HG03097 (cell line): ENCODE data around the gene NOX5.
"Not testable (repeated sequence)": the region's sequence is repeated elsewhere in the genome, so short reads cannot be mapped to it uniquely, and the experiment has no call there.

ENCODE experiments used
- ATAC-seq: cut with Tn5 transposase; IDR thresholded peaks from one replicate; pipeline ENCODE4 v1.9.1; 2021; ENCODE audit not compliant: unreplicated experiment, low FRiP score

Gene NOX5, protein sequence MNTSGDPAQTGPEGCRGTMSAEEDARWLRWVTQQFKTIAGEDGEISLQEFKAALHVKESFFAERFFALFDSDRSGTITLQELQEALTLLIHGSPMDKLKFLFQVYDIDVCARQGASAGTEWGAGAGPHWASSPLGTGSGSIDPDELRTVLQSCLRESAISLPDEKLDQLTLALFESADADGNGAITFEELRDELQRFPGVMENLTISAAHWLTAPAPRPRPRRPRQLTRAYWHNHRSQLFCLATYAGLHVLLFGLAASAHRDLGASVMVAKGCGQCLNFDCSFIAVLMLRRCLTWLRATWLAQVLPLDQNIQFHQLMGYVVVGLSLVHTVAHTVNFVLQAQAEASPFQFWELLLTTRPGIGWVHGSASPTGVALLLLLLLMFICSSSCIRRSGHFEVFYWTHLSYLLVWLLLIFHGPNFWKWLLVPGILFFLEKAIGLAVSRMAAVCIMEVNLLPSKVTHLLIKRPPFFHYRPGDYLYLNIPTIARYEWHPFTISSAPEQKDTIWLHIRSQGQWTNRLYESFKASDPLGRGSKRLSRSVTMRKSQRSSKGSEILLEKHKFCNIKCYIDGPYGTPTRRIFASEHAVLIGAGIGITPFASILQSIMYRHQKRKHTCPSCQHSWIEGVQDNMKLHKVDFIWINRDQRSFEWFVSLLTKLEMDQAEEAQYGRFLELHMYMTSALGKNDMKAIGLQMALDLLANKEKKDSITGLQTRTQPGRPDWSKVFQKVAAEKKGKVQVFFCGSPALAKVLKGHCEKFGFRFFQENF

DNA sequence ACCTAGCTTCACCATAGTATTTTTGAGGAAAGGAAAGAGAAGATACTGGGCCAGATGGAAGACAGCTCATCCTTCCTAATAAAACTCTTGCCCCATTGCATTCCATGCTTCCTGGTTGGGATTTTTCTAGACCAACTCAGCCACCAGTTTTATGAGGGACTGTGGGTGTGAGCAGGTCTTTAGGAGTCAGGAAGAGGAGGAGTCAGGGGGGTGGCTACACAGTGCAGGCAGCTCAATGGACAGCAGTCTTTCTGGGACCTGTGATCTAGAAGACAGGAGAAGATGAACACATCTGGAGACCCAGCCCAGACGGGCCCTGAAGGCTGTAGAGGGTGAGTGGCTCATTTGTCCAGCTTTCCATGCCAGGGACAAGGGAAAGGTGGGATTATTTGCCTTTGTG is at the start of gene NOX5:
Gene NOX5, plus strand, starts transcription at position 242 of the 400 bp plus-strand sequence. Its CDS starts 41 bp downstream, at position 283.
- ATAC-seq: no peak

DNA sequence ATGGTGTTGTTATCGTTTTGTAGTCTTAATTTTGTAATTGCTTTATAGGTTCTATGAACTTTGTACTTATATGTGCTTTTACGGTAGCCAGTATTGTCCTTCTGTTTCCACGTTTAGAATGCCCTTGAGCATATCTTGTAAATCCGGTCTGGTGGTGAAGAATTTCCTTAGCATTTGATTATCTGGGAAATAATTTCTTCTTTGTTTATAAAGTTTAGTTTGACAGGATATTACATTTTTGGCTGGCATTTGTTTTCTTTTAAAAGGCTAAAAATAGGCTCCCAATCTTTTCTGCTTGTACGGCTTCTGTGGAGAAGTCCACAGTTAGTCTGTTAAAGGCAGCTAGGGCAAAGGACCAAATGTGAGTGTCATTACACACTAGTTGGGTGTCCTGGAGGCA is 47.5 kb upstream of the NOX5 start:
- ATAC-seq: no peak

DNA sequence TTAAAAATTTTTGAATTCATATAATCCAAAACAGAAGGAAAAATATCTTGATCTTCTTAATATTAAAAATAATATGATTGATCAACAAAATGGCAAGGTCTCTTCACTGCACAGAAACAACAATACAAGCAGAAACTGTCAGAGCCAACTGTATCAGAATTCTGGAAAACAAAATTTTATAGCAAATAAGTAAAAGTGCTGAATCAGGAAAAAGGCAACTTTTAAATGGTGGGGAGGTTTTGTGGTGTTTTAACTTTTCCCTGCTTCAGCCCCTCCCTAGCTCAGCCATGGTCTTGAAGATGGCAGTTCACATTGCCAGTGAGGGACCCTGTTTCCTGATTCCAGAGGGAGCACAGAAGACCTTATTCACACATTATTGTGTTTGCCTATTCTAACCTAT is 46.5 kb upstream of the NOX5 start:
- no peak for ATAC-seq

DNA sequence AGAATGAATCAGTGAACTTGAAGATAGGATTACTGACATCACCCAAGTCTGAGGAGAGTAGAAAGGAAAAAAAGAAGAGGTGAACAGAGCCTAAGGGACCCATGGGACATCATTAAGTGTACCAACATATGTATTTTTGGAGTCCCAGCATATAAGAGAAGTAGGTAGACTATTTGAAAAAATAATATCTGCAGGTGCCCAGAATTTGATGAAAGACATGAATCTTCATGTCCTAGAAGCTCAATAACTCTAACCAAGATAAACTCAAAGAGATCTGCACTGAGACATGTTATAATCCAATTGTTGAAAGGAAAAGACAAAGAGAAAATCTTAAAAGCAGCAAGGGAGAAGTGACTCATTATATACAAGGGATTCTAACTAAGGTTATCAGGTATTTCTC is 45.2 kb upstream of the NOX5 start:
- no peak for ATAC-seq

DNA sequence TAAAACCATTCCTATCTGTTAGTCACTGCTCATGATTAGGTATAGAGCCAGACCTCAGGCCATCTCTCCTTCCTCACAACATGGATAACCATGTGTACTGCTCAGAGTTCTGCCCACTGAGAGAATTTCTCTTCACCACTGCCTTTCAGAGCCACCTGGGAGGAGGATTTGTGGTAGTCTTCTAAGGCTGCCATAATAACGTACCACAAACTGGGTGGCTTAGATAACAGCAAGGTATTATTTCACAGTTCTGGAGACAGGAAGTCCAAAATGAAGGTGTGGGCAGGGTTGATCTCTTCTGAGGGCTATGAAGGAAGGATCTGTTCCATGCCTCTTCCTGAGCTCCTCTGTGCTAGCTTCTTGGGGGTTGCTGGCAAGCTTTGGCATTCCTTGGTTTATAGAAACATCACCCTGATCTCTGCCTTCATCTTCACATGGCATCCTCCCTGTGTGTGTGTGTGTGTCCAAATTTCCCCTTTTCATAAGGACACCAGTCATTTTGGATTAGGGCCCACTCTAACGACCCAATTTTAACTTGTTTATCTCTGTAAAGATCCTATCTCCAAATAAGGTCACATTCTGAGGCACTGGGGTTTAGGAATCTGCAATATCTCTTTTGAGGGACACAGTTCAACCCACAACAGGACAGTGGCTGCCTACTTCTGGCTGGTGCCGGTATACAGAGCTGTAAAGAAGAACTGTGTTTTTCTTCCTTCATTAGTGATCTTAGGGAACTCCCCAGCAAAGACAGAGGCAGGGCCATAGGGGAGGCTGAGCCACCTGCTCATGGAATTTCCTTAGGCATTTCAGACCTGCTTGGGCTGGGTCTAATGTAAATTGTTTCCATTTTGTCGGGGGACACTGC is 42.1 kb upstream of the NOX5 start:
- ATAC-seq: no peak

DNA sequence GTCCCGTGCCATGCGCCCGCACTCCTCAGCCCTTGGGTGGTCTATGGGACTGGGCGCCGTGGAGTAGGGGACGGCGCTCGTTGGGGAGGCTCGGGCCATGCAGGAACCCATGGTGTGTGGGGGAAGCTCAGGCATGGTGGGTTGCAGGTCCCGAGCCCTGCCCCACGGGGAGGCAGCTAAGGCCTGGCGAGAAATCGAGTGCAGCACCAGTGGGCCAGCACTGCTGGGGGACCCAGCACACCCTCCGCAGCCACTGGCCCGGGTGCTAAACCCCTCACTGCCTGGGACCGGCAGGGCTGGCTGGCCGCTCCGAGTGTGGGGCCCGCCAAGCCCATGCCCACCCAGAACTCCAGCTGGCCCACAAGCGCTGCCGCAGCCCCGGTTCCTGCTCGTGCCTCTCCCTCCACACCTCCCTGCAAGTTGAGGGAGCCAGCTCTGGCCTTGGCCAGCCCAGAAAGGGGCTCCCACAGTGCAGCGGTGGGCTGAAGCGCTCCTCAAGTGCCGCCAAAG is 38.8 kb upstream of the NOX5 start:
- ATAC-seq: not testable (repeated sequence)

DNA sequence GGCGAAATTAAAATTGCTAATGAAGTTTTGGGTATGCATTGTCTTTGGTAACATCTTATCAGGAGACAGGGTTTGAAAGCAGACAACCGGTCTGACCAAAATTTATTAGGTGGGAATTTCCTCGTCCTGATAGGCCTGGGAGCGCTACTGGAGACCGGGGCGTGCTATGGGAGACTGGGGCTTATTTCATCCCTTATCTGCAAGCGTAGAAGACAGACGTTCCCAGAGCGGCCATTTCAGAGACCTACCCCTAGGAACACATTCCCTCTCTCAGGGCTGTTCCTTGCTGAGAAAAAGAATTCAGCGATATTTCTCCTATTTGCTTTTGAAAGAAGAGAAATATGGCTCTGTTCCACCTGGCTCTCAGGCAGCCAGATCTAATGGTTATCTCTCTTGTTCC is 37.1 kb upstream of the NOX5 start:
- not testable (repeated sequence) for ATAC-seq

DNA sequence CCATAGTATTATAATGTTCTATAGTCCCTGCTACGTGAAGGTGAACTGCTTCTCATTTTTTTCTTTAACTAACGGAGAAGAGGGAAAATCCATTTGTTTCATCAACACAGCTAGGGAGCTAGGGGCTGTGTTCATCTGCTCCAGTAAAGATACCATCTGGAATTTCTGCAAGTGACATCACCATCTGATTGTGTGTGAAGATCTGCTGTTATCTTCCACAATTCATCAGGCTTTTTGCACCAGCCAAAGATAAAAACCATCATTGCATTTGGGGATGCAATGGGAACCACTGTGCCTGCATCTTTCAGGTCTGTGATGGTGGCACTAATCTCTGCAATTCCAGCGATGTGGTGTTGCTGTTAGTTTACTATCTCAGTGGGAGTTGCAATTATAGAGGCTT is 35.5 kb upstream of the NOX5 start:
- no peak for ATAC-seq

DNA sequence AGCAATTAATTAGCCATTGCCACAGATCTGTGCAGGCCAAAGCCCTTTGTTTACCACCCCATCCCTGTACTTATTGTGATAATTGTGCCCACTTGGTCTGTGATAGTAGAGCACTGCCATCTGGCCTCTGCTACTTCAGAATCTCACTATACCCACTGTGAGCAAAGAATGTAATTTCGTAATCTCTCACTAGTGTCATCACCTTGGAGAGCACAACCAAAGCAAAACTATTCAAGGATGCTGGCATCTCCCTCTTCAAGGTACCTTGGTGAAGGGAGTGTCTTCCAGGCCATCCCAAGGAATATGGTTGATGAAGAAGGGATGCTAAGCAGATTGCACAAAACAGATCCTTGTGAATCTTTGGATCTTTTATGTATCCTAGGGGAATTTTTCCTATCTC is 34.7 kb upstream of the NOX5 start:
- ATAC-seq: no peak

DNA sequence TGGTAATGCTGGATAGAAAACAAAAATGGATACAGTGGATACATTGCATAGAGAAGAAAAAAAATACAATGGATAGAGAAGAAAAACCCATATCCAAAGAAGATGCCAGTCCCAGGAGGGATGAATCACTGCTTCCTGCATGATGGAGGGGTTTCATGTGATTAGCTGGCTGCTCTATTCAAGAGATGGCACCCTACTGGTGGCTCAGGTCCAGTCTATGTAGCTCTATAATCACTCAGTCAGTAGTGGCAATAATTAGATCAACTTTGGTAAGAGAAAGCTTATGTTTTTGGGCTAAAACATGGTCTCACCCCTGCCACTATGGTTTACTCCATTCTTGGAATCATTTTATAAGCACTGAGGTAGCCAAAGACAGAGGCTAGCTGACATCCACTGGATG is 33.7 kb upstream of the NOX5 start:
- ATAC-seq: no peak

DNA sequence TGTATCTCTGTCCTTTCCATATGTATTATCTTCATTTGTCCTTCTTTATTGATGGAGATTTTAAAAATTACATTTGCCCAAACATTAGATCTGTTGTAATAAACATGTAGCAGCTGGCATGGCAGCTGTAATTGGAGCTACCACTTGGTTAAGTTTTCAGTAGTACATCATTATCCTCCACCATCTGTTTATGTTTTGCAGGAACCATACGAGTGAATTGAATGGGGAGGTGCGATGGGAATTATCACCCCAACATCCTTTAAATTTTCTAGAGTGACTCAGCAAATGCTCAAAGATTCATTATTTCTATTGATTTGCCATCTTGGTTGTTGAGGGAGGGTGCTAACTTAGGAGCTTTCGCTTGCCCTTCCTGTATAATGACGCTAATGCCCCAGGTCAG is 32.6 kb upstream of the NOX5 start:
- ATAC-seq: no peak

DNA sequence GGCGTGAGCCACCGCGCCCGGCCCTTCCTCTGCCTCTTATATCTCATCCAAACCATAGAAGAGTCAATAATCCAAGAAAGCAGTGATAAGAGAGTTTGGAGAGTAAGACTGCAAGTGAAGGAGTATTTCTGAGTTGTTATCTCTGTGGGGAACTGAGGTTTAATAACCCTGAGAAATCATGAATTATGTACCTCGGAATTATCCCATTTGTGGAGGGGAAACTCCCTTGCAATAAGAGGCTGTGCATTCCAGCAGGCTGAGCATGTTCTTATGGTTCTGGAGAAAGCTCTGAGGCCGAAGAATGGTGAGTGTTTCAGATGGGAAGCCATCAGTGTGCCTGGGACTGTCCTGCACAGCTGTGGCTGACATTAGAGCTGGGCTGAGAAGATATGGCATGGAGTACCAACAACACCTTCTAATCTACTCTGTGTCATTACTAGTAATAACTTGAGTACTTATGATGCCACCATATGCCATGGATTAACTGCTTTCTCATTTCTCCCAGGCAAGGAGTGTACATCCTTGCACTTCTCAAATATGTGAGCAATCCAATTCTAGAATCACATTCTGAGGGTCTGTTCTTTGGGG is 31.4 kb upstream of the NOX5 start:
- no peak for ATAC-seq

DNA sequence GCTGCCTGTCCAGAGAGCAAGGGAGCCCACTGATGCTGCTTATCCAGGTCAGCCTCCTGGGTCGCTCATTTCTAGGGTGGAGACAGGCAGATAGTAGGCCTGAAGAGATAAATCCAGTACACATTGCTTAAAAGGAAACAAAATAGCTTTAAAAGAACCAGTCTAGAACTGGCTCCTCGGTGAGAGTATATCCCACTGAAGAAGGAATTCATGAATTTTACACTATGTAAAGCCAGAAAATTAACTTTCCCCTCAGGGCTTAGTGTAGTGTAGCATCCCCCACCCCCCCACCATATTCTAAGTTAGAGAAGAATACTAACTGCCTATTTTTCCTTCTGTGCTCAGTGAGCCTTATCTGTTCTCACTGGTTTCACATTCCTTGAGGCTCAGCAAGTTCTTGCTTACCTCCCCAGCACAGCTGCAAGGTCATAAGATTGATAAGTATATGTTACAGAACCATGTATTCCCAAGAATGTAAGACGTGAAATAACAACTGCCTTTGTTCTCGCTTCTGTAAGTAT is 30.5 kb upstream of the NOX5 start:
- ATAC-seq: no peak

DNA sequence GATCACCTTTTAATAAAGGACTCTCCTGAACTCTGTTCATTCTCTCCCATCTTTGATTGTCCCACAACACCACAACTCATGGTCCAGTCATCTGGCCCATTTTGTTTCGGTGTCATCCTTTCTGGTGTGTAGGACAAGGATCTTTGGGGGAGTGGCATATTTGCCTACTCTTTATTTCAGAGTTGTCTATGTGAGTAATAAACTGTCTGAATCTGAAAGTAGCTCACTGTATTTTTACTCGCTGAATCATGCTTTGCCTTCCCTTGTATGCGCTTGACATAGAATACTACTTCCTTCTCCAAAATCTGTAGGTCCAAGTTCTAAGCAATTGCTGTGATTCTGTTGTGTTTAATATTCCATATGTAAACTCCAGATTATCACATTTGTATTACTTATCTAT is 29.9 kb upstream of the NOX5 start:
- no peak for ATAC-seq

DNA sequence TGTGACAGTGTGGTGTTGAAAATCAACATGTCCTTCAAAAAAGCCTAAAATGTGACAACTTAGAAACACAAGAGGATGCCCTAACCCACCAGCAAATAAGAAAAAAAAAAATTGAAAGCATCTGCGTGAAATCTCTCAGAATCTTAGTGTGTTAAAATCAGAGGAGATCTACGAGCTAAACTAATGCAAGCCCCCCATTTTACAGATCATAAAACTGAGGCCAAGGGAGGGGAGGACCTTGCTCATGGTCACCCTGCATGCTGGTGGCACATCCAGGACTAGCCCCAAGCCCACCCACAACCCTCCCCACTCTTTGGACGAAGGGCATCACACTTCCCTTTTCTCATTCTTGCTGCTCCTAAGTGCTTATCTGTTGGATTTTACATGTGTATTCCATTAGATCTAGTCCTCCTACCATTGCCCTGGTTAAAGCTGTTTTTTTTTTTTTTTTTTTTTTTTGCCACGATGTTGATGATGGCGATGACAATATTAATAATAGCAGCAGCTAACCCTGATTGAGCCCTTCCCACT is 29.1 kb upstream of the NOX5 start:
- ATAC-seq: no peak

DNA sequence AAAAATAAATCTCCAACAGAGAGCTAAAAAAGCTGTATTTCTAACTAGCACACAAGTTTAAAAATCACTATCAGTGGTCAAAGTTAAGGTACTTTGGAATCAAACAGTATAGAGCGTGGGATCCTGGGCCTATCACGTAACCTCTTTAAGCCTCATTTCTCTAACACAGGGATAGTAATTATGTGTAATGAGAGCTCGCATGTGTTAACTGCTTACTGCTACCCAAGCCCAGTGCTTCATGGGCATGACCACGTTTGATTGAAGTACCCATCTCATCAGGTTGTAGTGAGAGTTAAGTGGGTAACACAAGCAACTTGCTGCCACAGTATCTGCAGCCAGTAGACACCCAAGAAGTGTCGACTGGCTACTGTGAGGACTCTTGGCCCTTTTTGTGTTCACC is 28.2 kb upstream of the NOX5 start:
- ATAC-seq: no peak

DNA sequence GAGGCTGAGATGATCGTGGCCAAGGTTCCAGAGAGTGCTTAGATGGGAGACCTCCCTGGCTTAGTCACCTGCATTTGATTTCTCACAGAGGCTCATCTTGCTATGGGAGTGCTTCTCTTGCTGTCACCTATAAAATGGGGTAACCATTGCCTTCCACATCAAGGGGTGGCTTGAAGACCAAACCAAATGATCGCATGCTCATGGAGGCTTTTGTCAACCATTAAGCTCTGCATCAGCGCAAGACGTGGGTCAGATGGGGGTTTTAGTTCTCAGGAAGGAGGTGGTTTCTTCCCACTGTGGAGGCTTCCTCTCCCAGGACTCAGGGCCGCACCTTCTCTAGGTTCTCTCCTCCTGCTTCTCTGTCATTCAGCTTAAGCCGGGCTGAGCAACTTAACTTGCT is 27.4 kb upstream of the NOX5 start:
- ATAC-seq: no peak

DNA sequence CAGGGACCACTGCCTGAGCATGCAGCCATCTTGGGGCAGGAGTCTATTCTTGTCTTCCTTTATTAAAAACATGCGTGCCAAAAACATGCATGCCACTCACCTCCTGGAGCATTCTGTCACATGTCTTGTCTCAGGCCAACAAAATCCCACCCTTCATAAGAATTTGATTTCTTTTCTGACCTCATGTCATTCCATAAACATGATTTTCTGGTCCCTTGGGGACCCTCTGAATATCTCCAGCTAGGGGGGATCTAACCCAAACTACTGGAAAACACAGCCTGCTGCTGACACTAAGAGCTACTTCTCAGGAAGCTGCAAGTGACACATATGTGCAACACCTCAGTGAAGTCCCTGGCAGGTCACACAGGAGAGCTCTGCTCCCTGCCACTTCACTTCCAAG is 26.8 kb upstream of the NOX5 start:
- ATAC-seq: no peak

DNA sequence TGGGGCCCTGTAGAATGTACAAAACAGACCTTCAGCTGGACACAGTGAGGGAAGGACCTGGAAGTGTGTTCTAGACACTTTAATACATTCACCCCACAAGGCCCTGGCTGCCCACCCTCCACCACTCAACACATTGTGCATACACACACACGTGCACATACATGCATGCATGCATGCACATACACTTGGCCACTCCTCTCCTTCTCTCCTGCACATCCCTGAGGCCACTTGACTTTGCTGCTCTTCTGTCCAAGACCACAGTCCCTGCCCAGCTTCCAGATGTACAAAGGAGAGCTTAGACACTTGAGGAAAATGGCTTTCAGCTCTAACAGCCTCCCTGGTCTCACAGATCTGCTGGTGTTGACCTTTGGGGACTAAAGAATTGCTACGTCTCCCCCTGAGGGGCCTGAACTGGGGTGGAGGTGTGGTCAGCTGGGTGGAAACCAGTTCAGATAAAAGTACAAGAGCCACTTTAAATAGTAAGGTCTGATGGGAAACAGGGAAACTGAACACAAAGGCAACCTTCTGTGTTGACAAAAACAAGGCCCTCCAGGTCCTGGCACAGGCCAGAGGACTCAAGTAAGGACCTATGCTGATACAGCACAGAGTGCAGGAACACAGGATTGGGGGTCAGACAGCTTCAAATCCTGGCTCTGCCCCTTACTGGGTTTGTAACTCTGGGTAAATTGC is 24.8 kb upstream of the NOX5 start:
- ATAC-seq: no peak
